K562 (cell line): Measurements from ENCODE around the gene HOXC12. TPM values are rescaled to one million over a fixed set of nuclear protein-coding genes. Genes with fewer than 3 reads are reported as not detected.

Source experiments
- MGA ChIP-seq: fragments of 450-650 bp; IDR thresholded peaks from 2 replicates; pipeline ENCODE4 v1.6.1; 2016; ENCODE audit warnings: mild to moderate bottlenecking, moderate library complexity
- polyA plus RNA-seq, 8 experiments: library from polyadenylated mRNA; depleted of rRNA in 4 of 8; stranded (reverse) in 5 of 8; unstranded in 3 of 8; fragments of >200 nt; fragmentation: Nextera tagmentation in 2 of 8; fragmentation: Illumina TruSeq in 1 of 8; extraction: Ambion mirVana in 2 of 8; extraction: Trizol in 1 of 8; gene quantifications; 2 replicates each; pipeline versions ENCODE4 v1.2.1 to v1.2.3, GENCODE V29; 2011 to 2014; ENCODE audit warnings: inconsistent platforms in 1 of 8, missing spikeins in 1 of 8
- total RNA-seq, 7 experiments: library from RNA; depleted of rRNA in 6 of 7; stranded (reverse); fragments of >200 nt in 6 of 7; fragmentation: Illumina TruSeq in 2 of 7; extraction: Trizol in 2 of 7; gene quantifications; 2 replicates each; pipeline versions ENCODE4 v1.2.1 to v1.2.3, GENCODE V29; 2011 to 2021; ENCODE audit warnings: low replicate concordance in 1 of 7

Gene HOXC12
- total and polyA plus RNA-seq, 9 of the 15 experiments (the other 6 are each of a cell fraction or from before 2014, with no cell fraction given) = 0.04 to 0.36 (median 0.11) TPM; not detected in 1

- TF ChIP-seq MGA = no peak
Observed at GRCh38 chr12:53998110-53998899, 43.6 kb downstream of the HOXC12 start (continued).
